Right ventricle myocardium inferior (tissue), 1 donor: ENCODE measurements around the gene ADGRB2. TPM values are rescaled to one million over a fixed set of nuclear protein-coding genes. Genes with fewer than 3 reads are reported as not detected.
"Not testable (repeated sequence)": the region's sequence is repeated elsewhere in the genome, so short reads cannot be mapped to it uniquely, and the experiment has no call there.

Experiments used
- ATAC-seq: fragments of 200-7000 bp; cut with Tn5 transposase; one replicate; pipeline ENCODE4 v1.9.1; 2020; ENCODE audit warnings: mild to moderate bottlenecking, moderate library complexity
- DNase-seq: peaks from one replicate; pipeline ENCODE4 v3.0.0; 2021; ENCODE audit errors: missing footprints
- intact Hi-C: fragments of 100-400 bp; cut with DNase I; formaldehyde crosslinking; loops from one replicate; pipeline ENCODE4 v1.11.0; 2022
- total RNA-seq: library from RNA; stranded (reverse); fragmentation: NEBNext Ultra II Directional; extraction: Animal tissue kit (Norgen Biotek cat#: 25700); gene quantifications from one replicate; pipeline ENCODE4 v1.2.1, GENCODE V29; 2021
- donor health status: DM: no; HTN: yes; CAD: no; lungs with severe emphysema.

ADGRB2 gene
- total RNA-seq, 1 donor from 2014 or later, result 16.1 TPM

- intact Hi-C loops, result no loop called here
- DNase-seq (peak; percentile 62), ATAC-seq (no peak)
Measured at GRCh38 chr1:31718327-31718897, 45.7 kb downstream of the ADGRB2 start.

GRCh38 chr1:31717341-31717740 lies 46.8 kb downstream of the ADGRB2 start:
- ATAC-seq (no peak), DNase-seq (no peak)
- intact Hi-C loops, result no loop called here

GRCh38 chr1:31715873-31716220 lies 48.3 kb downstream of the ADGRB2 start:
- intact Hi-C loops, result loop anchor here (1.0 to 2.0 kb wide), 3 partner anchors 37 to 73 kb away; no protein-coding TSS in a partner anchor
- DNase-seq (no peak), ATAC-seq (no peak)

GRCh38 chr1:31715087-31715872 lies 48.9 kb downstream of the ADGRB2 start:
- DNase-seq (peak; percentile 95), ATAC-seq (peak; percentile 97)
- intact Hi-C loops, result loop anchor here (1.0 to 2.0 kb wide), 3 partner anchors 38 to 74 kb away; no protein-coding TSS in a partner anchor

- intact Hi-C loops, result loop anchor here (1.0 to 2.0 kb wide), 3 partner anchors 38 to 74 kb away; no protein-coding TSS in a partner anchor
- ATAC-seq (peak; percentile 49), DNase-seq (peak; percentile 80)
Measured at GRCh38 chr1:31714442-31715086, 49.6 kb downstream of the ADGRB2 start.

GRCh38 chr1:31712630-31713029 lies 51.5 kb downstream of the ADGRB2 start:
- intact Hi-C loops, result no loop called here
- ATAC-seq, result no peak
- DNase-seq, result no peak

- DNase-seq (no peak), ATAC-seq (no peak)
- intact Hi-C loops, result no loop called here
Measured at GRCh38 chr1:31712068-31712467, 52.1 kb downstream of the ADGRB2 start.

GRCh38 chr1:31708324-31708723 lies 55.8 kb downstream of the ADGRB2 start:
- no peak for DNase-seq

GRCh38 chr1:31707711-31708110 lies 56.4 kb downstream of the ADGRB2 start:
- intact Hi-C loops, result no loop called here
- DNase-seq (no peak), ATAC-seq (no peak)

More at GRCh38 chr1:31708324-31708723, 55.8 kb downstream of the ADGRB2 start:
- intact Hi-C loops, result no loop called here
- no peak for ATAC-seq

GRCh38 chr1:31707059-31707600 lies 57.0 kb downstream of the ADGRB2 start:
- ATAC-seq, intact Hi-C loops, DNase-seq: not testable (repeated sequence)

- no peak for DNase-seq
- no peak for ATAC-seq
- intact Hi-C loops, result no loop called here
Measured at GRCh38 chr1:31706384-31707058, 57.6 kb downstream of the ADGRB2 start.

GRCh38 chr1:31705080-31705866 lies 58.9 kb downstream of the ADGRB2 start:
- ATAC-seq (peak; percentile 37), DNase-seq (peak; percentile 77)
- intact Hi-C loops, result loop anchor here (2.0 kb wide), 1 partner anchor 40 kb away; no protein-coding TSS in a partner anchor

GRCh38 chr1:31704271-31705079 lies 59.7 kb downstream of the ADGRB2 start:
- DNase-seq (no peak), ATAC-seq (peak; percentile 14)
- intact Hi-C loops, result loop anchor here (2.0 kb wide), 1 partner anchor 40 kb away; no protein-coding TSS in a partner anchor

GRCh38 chr1:31703431-31704270 lies 60.5 kb downstream of the ADGRB2 start, which contains the start of gene COL16A1:
COL16A1 (minus strand) TSS chr1:31704017; CDS start chr1:31702193, 1,824 bp downstream.
- ATAC-seq (peak; percentile 76), DNase-seq (peak; percentile 87)
- intact Hi-C loops, result loop anchor here (2.0 kb wide), 1 partner anchor 39 kb away; no protein-coding TSS in a partner anchor

GRCh38 chr1:31702836-31703404 lies 61.2 kb downstream of the ADGRB2 start:
- intact Hi-C loops, result no loop called here
- ATAC-seq, result no peak
- DNase-seq, result no peak
